ENCODE results near the gene SETDB2. TPM values are rescaled to one million over a fixed set of nuclear protein-coding genes. Genes with fewer than 3 reads are reported as not detected.

The SETDB2 gene
- polyA plus RNA-seq, 1 donor from 2014 or later = 14.6 TPM

- Histone ChIP-seq H3F3A (ENCODE audit: insufficient read depth, low read length, poor library complexity, severe bottlenecking) (no peaks in the 10 kb centered on the region), H3K27ac (ENCODE audit: low read length) (no peak overlapping the region), H4K20me1 (ENCODE audit: insufficient read depth) (no peaks in the 10 kb centered on the region), H3K9me3 (ENCODE audit: low read length) (no peaks in the 10 kb centered on the region), H3K79me2 (replicated peaks; ENCODE audit: insufficient read depth, low read length) (no peaks in the 10 kb centered on the region), H3K36me3 (ENCODE audit: insufficient read depth, low read length) (no peaks in the 10 kb centered on the region), H3K4me3 (ENCODE audit: low read length) (no peak overlapping the region), H3K27me3 (ENCODE audit: insufficient read depth, low read depth, low read length) (no peaks in the 10 kb centered on the region), H3K9ac (ENCODE audit: low read length) (no peak overlapping the region), H3K4me2 (ENCODE audit: low read length) (no peak overlapping the region), H3K9me2 (ENCODE audit: insufficient read depth, low read length) (no peaks in the 10 kb centered on the region), H2AFZ (ENCODE audit: low read depth, low read length) (no peak overlapping the region)
- TF ChIP-seq MXI1 (conservative IDR thresholded peaks at IDR 0.05; ENCODE audit: poor library complexity, severe bottlenecking) (no peak), POLR2AphosphoS5 (IDR thresholded peaks at IDR 0.05) (no peak), REST (IDR thresholded peaks at IDR 0.05; ENCODE audit: borderline replicate concordance) (no peak), SMC3 (conservative IDR thresholded peaks at IDR 0.05; ENCODE audit: poor library complexity) (no peak), RAD21 (conservative IDR thresholded peaks at IDR 0.05) (no peak), CTCF (IDR thresholded peaks at IDR 0.05; ENCODE audit: poor library complexity, severe bottlenecking) (no peak), TAF1 (IDR thresholded peaks at IDR 0.05; ENCODE audit: low read depth) (no peak), EP300 (conservative IDR thresholded peaks at IDR 0.05; ENCODE audit: poor library complexity, severe bottlenecking) (no peak), EZH2 (IDR thresholded peaks at IDR 0.05; ENCODE audit: borderline replicate concordance, insufficient read depth, low read length, poor library complexity, severe bottlenecking) (no peak)
These were observed 73.4 kb downstream of the SETDB2 start for GRCh38 chr13:49517461-49517860.

GRCh38 chr13:49521224-49521623 lies 77.2 kb downstream of the SETDB2 start:
- no peak overlapping the region for H3K9ac ChIP-seq (ENCODE audit: low read length)
- no peaks in the 10 kb centered on the region for H4K20me1 ChIP-seq (ENCODE audit: insufficient read depth)
- H3K9me3 ChIP-seq (ENCODE audit: low read length) = no peaks in the 10 kb centered on the region
- no peak for TF ChIP-seq POLR2AphosphoS5 (IDR thresholded peaks at IDR 0.05)
- TF ChIP-seq TAF1 (IDR thresholded peaks at IDR 0.05; ENCODE audit: low read depth) = no peak
- no peak overlapping the region for H3K27ac ChIP-seq (ENCODE audit: low read length)
- H3K36me3 ChIP-seq (ENCODE audit: insufficient read depth, low read length) = no peaks in the 10 kb centered on the region
- H3K4me3 ChIP-seq (ENCODE audit: low read length) = no peak overlapping the region
- no peaks in the 10 kb centered on the region for H3F3A ChIP-seq (ENCODE audit: insufficient read depth, low read length, poor library complexity, severe bottlenecking)
- H3K79me2 ChIP-seq (replicated peaks; ENCODE audit: insufficient read depth, low read length) = no peaks in the 10 kb centered on the region
- H3K27me3 ChIP-seq (ENCODE audit: insufficient read depth, low read depth, low read length) = no peaks in the 10 kb centered on the region
- H3K9me2 ChIP-seq (ENCODE audit: insufficient read depth, low read length) = no peaks in the 10 kb centered on the region
- no peak overlapping the region for H2AFZ ChIP-seq (ENCODE audit: low read depth, low read length)
- no peak overlapping the region for H3K4me2 ChIP-seq (ENCODE audit: low read length)
